HepG2 (cell line): ENCODE results near the gene KPNA4.

ENCODE experiments used
- EP300 ChIP-seq, 3 experiments: sonication (generic) in 1 of 3; formaldehyde crosslinking in 1 of 3; IDR thresholded peaks; 2 replicates each; pipeline versions ENCODE4 v1.5.1 to v1.6.1; 2011 to 2020; ENCODE audit warnings: low read depth in 2 of 3, low read length in 2 of 3, borderline replicate concordance in 1 of 3, improper control_type of control experiment in 1 of 3, mild to moderate bottlenecking in 1 of 3, missing genetic modification reagents in 1 of 3, moderate library complexity in 1 of 3
- KAT2B ChIP-seq: fragments of 150-350 bp; IDR thresholded peaks from 2 replicates; pipeline ENCODE4 v1.6.1; 2014; ENCODE audit warnings: low read depth, low read length, borderline replicate concordance
- NCOR1 ChIP-seq: fragments of 200-600 bp; sonication (generic); IDR thresholded peaks from 2 replicates; pipeline ENCODE4 v1.7.0; 2017; ENCODE audit warnings: antibody characterized with exemption, low read length, borderline replicate concordance
- NR2C2 ChIP-seq: sonication (generic); formaldehyde crosslinking; IDR thresholded peaks from 2 replicates; pipeline ENCODE4 v1.4.0; 2020; ENCODE audit warnings: missing genetic modification reagents, mild to moderate bottlenecking, moderate library complexity, borderline replicate concordance
- PHB2 ChIP-seq: fragments of 450-650 bp; IDR thresholded peaks from 2 replicates; pipeline ENCODE4 v1.6.1; 2018; ENCODE audit not compliant: partially characterized antibody
- POLR2A ChIP-seq, 2 experiments: IDR thresholded peaks; 2 replicates each; pipeline ENCODE4 v1.6.1; 2011; ENCODE audit warnings: low read depth in 2 of 2, low read length in 2 of 2, mild to moderate bottlenecking in 1 of 2, moderate library complexity in 1 of 2; ENCODE audit not compliant: insufficient read depth in 1 of 2
- SIN3A ChIP-seq: IDR thresholded peaks from 2 replicates; pipeline ENCODE4 v1.6.1; 2011; ENCODE audit warnings: low read depth, mild to moderate bottlenecking, control low read depth, low read length, borderline replicate concordance
- TF ChIP-seq, protein P1 (sequence below): sonication (generic); formaldehyde crosslinking; conservative IDR thresholded peaks from 2 replicates; pipeline ENCODE4 v1.4.0; 2020; ENCODE audit warnings: missing genetic modification reagents
- TF ChIP-seq, protein P2 (sequence below), 2 experiments: IDR thresholded peaks; 2 replicates each; pipeline ENCODE4 v1.6.1; 2011 to 2012; ENCODE audit warnings: low read length in 2 of 2, borderline replicate concordance in 1 of 2, low read depth in 1 of 2, mild to moderate bottlenecking in 1 of 2, moderate library complexity in 1 of 2
- TF ChIP-seq, protein P3 (sequence below): sonication (generic); formaldehyde crosslinking; IDR thresholded peaks from 2 replicates; pipeline ENCODE4 v1.5.0; 2020; ENCODE audit warnings: mild to moderate bottlenecking, missing genetic modification reagents, moderate library complexity
- TF ChIP-seq, protein P4 (sequence below): sonication (generic); formaldehyde crosslinking; IDR thresholded peaks from 2 replicates; pipeline ENCODE4 v1.4.0; 2020; ENCODE audit warnings: missing genetic modification reagents

DNA sequence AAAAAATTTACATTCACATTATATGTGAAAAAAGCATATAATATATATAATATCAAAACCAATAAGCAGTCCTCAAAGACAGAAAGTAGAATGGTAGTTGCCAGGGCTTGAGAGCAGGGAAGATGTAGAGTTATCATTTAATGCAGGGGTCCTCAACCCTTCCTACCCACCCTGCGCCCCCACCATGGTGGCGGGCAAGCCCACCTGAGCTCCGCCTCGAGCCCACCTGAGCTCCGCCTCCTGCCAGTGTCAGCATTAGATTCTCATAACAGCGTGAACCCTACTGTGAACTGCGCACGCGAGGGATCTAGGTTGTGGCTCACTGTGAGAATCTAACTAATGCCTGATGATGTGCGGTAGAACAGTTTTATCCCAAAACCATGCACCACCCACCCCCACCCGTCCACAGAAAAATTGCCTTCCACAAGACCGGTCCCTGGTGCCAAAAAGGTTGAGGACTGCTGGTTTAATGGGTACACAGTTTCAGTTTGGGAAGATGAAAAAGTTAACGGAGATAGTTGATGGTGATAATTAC lies 118.8 kb downstream of the KPNA4 start:
- TF ChIP-seq PHB2 (no peak), NCOR1 (no peak), NR2C2 (CRISPR knock-in tag) (no peak), POLR2A (IDR thresholded peaks at IDR 0.05; ENCODE audit: insufficient read depth in 1 of 2, low read depth in 2 of 2, low read length in 2 of 2) (no peak), EP300 (IDR thresholded peaks at IDR 0.05; ENCODE audit: low read depth in 2 of 2, low read length in 2 of 2) (no peak), EP300 (CRISPR knock-in tag; IDR thresholded peaks at IDR 0.05; ENCODE audit: borderline replicate concordance) (no peak), KAT2B (no peak), SIN3A (no peak)
- TF ChIP-seq, protein P1, sequence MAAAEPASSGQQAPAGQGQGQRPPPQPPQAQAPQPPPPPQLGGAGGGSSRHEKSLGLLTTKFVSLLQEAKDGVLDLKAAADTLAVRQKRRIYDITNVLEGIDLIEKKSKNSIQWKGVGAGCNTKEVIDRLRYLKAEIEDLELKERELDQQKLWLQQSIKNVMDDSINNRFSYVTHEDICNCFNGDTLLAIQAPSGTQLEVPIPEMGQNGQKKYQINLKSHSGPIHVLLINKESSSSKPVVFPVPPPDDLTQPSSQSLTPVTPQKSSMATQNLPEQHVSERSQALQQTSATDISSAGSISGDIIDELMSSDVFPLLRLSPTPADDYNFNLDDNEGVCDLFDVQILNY, result no peak
- TF ChIP-seq, protein P2, sequence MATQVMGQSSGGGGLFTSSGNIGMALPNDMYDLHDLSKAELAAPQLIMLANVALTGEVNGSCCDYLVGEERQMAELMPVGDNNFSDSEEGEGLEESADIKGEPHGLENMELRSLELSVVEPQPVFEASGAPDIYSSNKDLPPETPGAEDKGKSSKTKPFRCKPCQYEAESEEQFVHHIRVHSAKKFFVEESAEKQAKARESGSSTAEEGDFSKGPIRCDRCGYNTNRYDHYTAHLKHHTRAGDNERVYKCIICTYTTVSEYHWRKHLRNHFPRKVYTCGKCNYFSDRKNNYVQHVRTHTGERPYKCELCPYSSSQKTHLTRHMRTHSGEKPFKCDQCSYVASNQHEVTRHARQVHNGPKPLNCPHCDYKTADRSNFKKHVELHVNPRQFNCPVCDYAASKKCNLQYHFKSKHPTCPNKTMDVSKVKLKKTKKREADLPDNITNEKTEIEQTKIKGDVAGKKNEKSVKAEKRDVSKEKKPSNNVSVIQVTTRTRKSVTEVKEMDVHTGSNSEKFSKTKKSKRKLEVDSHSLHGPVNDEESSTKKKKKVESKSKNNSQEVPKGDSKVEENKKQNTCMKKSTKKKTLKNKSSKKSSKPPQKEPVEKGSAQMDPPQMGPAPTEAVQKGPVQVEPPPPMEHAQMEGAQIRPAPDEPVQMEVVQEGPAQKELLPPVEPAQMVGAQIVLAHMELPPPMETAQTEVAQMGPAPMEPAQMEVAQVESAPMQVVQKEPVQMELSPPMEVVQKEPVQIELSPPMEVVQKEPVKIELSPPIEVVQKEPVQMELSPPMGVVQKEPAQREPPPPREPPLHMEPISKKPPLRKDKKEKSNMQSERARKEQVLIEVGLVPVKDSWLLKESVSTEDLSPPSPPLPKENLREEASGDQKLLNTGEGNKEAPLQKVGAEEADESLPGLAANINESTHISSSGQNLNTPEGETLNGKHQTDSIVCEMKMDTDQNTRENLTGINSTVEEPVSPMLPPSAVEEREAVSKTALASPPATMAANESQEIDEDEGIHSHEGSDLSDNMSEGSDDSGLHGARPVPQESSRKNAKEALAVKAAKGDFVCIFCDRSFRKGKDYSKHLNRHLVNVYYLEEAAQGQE (IDR thresholded peaks at IDR 0.05; ENCODE audit: borderline replicate concordance in 1 of 2, low read depth in 1 of 2, low read length in 2 of 2), result no peak
- TF ChIP-seq, protein P3, sequence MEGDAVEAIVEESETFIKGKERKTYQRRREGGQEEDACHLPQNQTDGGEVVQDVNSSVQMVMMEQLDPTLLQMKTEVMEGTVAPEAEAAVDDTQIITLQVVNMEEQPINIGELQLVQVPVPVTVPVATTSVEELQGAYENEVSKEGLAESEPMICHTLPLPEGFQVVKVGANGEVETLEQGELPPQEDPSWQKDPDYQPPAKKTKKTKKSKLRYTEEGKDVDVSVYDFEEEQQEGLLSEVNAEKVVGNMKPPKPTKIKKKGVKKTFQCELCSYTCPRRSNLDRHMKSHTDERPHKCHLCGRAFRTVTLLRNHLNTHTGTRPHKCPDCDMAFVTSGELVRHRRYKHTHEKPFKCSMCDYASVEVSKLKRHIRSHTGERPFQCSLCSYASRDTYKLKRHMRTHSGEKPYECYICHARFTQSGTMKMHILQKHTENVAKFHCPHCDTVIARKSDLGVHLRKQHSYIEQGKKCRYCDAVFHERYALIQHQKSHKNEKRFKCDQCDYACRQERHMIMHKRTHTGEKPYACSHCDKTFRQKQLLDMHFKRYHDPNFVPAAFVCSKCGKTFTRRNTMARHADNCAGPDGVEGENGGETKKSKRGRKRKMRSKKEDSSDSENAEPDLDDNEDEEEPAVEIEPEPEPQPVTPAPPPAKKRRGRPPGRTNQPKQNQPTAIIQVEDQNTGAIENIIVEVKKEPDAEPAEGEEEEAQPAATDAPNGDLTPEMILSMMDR (CRISPR knock-in tag), result no peak
- TF ChIP-seq, protein P4, sequence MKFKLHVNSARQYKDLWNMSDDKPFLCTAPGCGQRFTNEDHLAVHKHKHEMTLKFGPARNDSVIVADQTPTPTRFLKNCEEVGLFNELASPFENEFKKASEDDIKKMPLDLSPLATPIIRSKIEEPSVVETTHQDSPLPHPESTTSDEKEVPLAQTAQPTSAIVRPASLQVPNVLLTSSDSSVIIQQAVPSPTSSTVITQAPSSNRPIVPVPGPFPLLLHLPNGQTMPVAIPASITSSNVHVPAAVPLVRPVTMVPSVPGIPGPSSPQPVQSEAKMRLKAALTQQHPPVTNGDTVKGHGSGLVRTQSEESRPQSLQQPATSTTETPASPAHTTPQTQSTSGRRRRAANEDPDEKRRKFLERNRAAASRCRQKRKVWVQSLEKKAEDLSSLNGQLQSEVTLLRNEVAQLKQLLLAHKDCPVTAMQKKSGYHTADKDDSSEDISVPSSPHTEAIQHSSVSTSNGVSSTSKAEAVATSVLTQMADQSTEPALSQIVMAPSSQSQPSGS (CRISPR knock-in tag), result no peak
